WTC11 (cell line): ENCODE measurements around the gene RSRP1. TPM values are rescaled to one million over a fixed set of nuclear protein-coding genes. Genes with fewer than 3 reads are reported as not detected.

Source experiments
- ATAC-seq: fragments of 200-7000 bp; cut with Tn5 transposase; 2 replicates; pipeline ENCODE4 v1.10.0; 2021; ENCODE audit warnings: mild to moderate bottlenecking, moderate library complexity
- CTCF ChIA-PET: fragments of 300-600 bp; sonication (Branson Sonifier 250); formaldehyde crosslinking; loops from one replicate; lab custom pipeline; 2021; ENCODE audit warnings: antibody characterized with exemption; lab: Charles Lee
- POLR2A ChIA-PET: fragments of 350-600 bp; sonication (Branson Sonifier 250); formaldehyde crosslinking; loops from one replicate; lab custom pipeline; 2021; ENCODE audit warnings: antibody characterized with exemption; lab: Charles Lee
- DNase-seq: peaks from one replicate; pipeline ENCODE4 v3.0.0; 2021; ENCODE audit warnings: low spot score
- H3K27ac Mint-ChIP-seq: 2 replicates; pipeline ENCODE4 v1.8.0; 2021; ENCODE audit warnings: mixed read lengths
- H3K27me3 Mint-ChIP-seq: 2 replicates; pipeline ENCODE4 v1.8.0; 2021; ENCODE audit warnings: low read depth, mild to moderate bottlenecking, moderate library complexity, mixed read lengths
- H3K36me3 Mint-ChIP-seq: 2 replicates; pipeline ENCODE4 v1.8.0; 2021; ENCODE audit warnings: mixed read lengths
- H3K4me1 Mint-ChIP-seq: 2 replicates; pipeline ENCODE4 v1.8.0; 2022; ENCODE audit warnings: mixed read lengths
- H3K4me3 Mint-ChIP-seq: 2 replicates; pipeline ENCODE4 v1.8.0; 2021; ENCODE audit warnings: mild to moderate bottlenecking, moderate library complexity, mixed read lengths
- H3K9me3 Mint-ChIP-seq: 2 replicates; pipeline ENCODE4 v1.8.0; 2021; ENCODE audit warnings: mixed read lengths
- ATF1 ChIP-seq: sonication (generic); formaldehyde crosslinking; IDR thresholded peaks from 2 replicates; pipeline ENCODE4 v1.8.1; 2023; ENCODE audit warnings: mild to moderate bottlenecking, moderate library complexity, missing genetic modification reagents
- CREB1 ChIP-seq: sonication (generic); formaldehyde crosslinking; IDR thresholded peaks from 2 replicates; pipeline ENCODE4 v1.8.0; 2023; ENCODE audit warnings: mild to moderate bottlenecking, missing genetic modification reagents
- ELF4 ChIP-seq: sonication (generic); formaldehyde crosslinking; IDR thresholded peaks from 2 replicates; pipeline ENCODE4 v1.8.1; 2022; ENCODE audit warnings: low read depth, mild to moderate bottlenecking, moderate library complexity, missing genetic modification reagents
- EMX1 ChIP-seq: fragments of 250-450 bp; sonication (Bioruptor Pico); IDR thresholded peaks from 2 replicates; pipeline ENCODE4 v1.8.0; 2021; ENCODE audit warnings: mild to moderate bottlenecking
- ESRRA ChIP-seq: sonication (generic); formaldehyde crosslinking; IDR thresholded peaks from 2 replicates; pipeline ENCODE4 v1.8.1; 2022; ENCODE audit warnings: mild to moderate bottlenecking, missing genetic modification reagents, borderline replicate concordance
- ETV6 ChIP-seq: sonication (generic); formaldehyde crosslinking; IDR thresholded peaks from 2 replicates; pipeline ENCODE4 v1.8.1; 2022; ENCODE audit warnings: mild to moderate bottlenecking, missing genetic modification reagents
- FOXK1 ChIP-seq: sonication (generic); formaldehyde crosslinking; IDR thresholded peaks from 2 replicates; pipeline ENCODE4 v1.8.0; 2022; ENCODE audit warnings: mild to moderate bottlenecking, moderate library complexity, missing genetic modification reagents
- GABPB1 ChIP-seq: sonication (generic); formaldehyde crosslinking; IDR thresholded peaks from 2 replicates; pipeline ENCODE4 v1.8.1; 2023; ENCODE audit warnings: mild to moderate bottlenecking, missing genetic modification reagents
- JAZF1 ChIP-seq: fragments of 250-450 bp; sonication (Bioruptor Pico); IDR thresholded peaks from 2 replicates; pipeline ENCODE4 v1.9.0; 2021; ENCODE audit warnings: moderate library complexity, mild to moderate bottlenecking, inconsistent platforms
- KAT7 ChIP-seq: sonication (generic); formaldehyde crosslinking; IDR thresholded peaks from 2 replicates; pipeline ENCODE4 v1.8.1; 2023; ENCODE audit warnings: missing genetic modification reagents, mild to moderate bottlenecking, borderline replicate concordance
- MYBL2 ChIP-seq: sonication (generic); formaldehyde crosslinking; IDR thresholded peaks from 2 replicates; pipeline ENCODE4 v1.8.1; 2023; ENCODE audit warnings: mild to moderate bottlenecking, moderate library complexity, missing genetic modification reagents
- NR2C2 ChIP-seq: sonication (generic); formaldehyde crosslinking; IDR thresholded peaks from 2 replicates; pipeline ENCODE4 v1.8.0; 2022; ENCODE audit warnings: mild to moderate bottlenecking, missing genetic modification reagents
- OVOL2 ChIP-seq: fragments of 250-450 bp; sonication (Bioruptor Pico); IDR thresholded peaks from 2 replicates; pipeline ENCODE4 v1.9.0; 2021; ENCODE audit warnings: mild to moderate bottlenecking, borderline replicate concordance
- SP1 ChIP-seq: sonication (generic); formaldehyde crosslinking; conservative IDR thresholded peaks from 2 replicates; pipeline ENCODE4 v1.8.1; 2022; ENCODE audit warnings: missing genetic modification reagents
- TP53 ChIP-seq: sonication (generic); formaldehyde crosslinking; IDR thresholded peaks from 2 replicates; pipeline ENCODE4 v1.8.1; 2023; ENCODE audit warnings: mild to moderate bottlenecking, missing genetic modification reagents
- ZNF138 ChIP-seq: sonication (generic); formaldehyde crosslinking; conservative IDR thresholded peaks from 2 replicates; pipeline ENCODE4 v1.8.1; 2022; ENCODE audit warnings: mild to moderate bottlenecking, moderate library complexity, missing genetic modification reagents
- ZNF232 ChIP-seq: sonication (generic); formaldehyde crosslinking; IDR thresholded peaks from 2 replicates; pipeline ENCODE4 v1.8.0; 2022; ENCODE audit warnings: mild to moderate bottlenecking, missing genetic modification reagents
- ZNF317 ChIP-seq: sonication (generic); formaldehyde crosslinking; IDR thresholded peaks from 2 replicates; pipeline ENCODE4 v1.8.1; 2023; ENCODE audit warnings: low read depth, mild to moderate bottlenecking, moderate library complexity, missing genetic modification reagents, borderline replicate concordance
- total RNA-seq: library from RNA; stranded (reverse); gene quantifications from 3 replicates; pipeline ENCODE4 v1.2.3, GENCODE V29; 2021
- TF ChIP-seq, protein P1 (sequence below): sonication (generic); formaldehyde crosslinking; conservative IDR thresholded peaks from 2 replicates; pipeline ENCODE4 v1.8.1; 2022; ENCODE audit warnings: mild to moderate bottlenecking, missing genetic modification reagents
- TF ChIP-seq, protein P2 (sequence below): sonication (generic); formaldehyde crosslinking; IDR thresholded peaks from 2 replicates; pipeline ENCODE4 v1.8.0; 2022; ENCODE audit warnings: mild to moderate bottlenecking, missing genetic modification reagents
- TF ChIP-seq, protein P3 (sequence below): sonication (generic); formaldehyde crosslinking; IDR thresholded peaks from 2 replicates; pipeline ENCODE4 v1.8.0; 2023; ENCODE audit warnings: mild to moderate bottlenecking, missing genetic modification reagents
- TF ChIP-seq, protein P4 (sequence below): sonication (generic); formaldehyde crosslinking; IDR thresholded peaks from 2 replicates; pipeline ENCODE4 v1.8.1; 2022; ENCODE audit warnings: mild to moderate bottlenecking, moderate library complexity, missing genetic modification reagents

Gene RSRP1
- total RNA-seq, 1 experiment from 2014 or later: 78.1 TPM

DNA sequence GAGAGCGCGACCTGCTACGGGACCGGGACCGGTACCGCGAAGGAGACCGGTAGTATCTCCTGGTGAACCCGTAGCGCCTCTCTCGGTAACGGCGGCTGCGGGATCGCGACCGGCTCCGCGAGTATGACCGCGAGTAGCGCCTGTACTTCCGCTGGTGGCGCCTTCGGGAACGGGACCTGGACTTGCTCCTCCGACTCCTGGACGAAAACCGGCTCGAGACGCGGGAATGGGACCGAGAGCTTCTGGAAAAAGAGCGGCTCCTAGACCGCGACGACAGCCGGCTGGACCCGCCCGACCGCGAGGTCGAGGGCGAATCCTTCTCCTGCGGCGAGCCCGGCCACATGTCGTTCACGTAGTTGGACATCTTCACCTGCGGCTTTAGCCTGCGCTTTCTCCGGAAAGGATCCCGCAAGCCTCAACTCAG, 642 bp downstream of the RSRP1 start:
- Mint-ChIP-seq H3K9me3 (no peaks in the 10 kb centered on the region), H3K27ac (peak overlapping the region; percentile 96), H3K4me3 (peak overlapping the region; percentile 97), H3K27me3 (no peaks in the 10 kb centered on the region), H3K4me1 (peaks cover 22% of the 10 kb centered on the region), H3K36me3 (peaks cover 46% of the 10 kb centered on the region)
- ChIA-PET POLR2A (interaction anchor here (2.2 kb wide), 1 partner anchor 14 kb away, joined by 21 read pairs; the partner anchor contains the start of gene SYF2), CTCF (interaction anchor here (1.4 to 1.7 kb wide), 3 partner anchors 7 to 14 kb away, joined by 6 to 11 read pairs (median 10); partner anchors contain the start of gene SYF2)
- ATAC-seq (no peak), DNase-seq (peak; percentile 52)
- TF ChIP-seq, protein P1, sequence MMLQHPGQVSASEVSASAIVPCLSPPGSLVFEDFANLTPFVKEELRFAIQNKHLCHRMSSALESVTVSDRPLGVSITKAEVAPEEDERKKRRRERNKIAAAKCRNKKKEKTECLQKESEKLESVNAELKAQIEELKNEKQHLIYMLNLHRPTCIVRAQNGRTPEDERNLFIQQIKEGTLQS (CRISPR knock-in tag): no peak
- no peak for TF ChIP-seq ATF1 (CRISPR knock-in tag)
- no peak for TF ChIP-seq ZNF138
- no peak; the same call in 1 of the 2 replicates for TF ChIP-seq KAT7 (CRISPR knock-in tag)
- TF ChIP-seq, protein P2, sequence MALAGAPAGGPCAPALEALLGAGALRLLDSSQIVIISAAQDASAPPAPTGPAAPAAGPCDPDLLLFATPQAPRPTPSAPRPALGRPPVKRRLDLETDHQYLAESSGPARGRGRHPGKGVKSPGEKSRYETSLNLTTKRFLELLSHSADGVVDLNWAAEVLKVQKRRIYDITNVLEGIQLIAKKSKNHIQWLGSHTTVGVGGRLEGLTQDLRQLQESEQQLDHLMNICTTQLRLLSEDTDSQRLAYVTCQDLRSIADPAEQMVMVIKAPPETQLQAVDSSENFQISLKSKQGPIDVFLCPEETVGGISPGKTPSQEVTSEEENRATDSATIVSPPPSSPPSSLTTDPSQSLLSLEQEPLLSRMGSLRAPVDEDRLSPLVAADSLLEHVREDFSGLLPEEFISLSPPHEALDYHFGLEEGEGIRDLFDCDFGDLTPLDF (CRISPR knock-in tag): peak; percentile 47; the same call in 1 of the 2 replicates
- no peak for TF ChIP-seq ESRRA (CRISPR knock-in tag)
- no peak for TF ChIP-seq ZNF317
- TF ChIP-seq, protein P3, sequence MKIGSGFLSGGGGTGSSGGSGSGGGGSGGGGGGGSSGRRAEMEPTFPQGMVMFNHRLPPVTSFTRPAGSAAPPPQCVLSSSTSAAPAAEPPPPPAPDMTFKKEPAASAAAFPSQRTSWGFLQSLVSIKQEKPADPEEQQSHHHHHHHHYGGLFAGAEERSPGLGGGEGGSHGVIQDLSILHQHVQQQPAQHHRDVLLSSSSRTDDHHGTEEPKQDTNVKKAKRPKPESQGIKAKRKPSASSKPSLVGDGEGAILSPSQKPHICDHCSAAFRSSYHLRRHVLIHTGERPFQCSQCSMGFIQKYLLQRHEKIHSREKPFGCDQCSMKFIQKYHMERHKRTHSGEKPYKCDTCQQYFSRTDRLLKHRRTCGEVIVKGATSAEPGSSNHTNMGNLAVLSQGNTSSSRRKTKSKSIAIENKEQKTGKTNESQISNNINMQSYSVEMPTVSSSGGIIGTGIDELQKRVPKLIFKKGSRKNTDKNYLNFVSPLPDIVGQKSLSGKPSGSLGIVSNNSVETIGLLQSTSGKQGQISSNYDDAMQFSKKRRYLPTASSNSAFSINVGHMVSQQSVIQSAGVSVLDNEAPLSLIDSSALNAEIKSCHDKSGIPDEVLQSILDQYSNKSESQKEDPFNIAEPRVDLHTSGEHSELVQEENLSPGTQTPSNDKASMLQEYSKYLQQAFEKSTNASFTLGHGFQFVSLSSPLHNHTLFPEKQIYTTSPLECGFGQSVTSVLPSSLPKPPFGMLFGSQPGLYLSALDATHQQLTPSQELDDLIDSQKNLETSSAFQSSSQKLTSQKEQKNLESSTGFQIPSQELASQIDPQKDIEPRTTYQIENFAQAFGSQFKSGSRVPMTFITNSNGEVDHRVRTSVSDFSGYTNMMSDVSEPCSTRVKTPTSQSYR (CRISPR knock-in tag): peak; percentile 24; the same call in 1 of the 2 replicates
- no peak for TF ChIP-seq ELF4 (CRISPR knock-in tag)
- TF ChIP-seq JAZF1 (CRISPR knock-in tag): no peak
- TF ChIP-seq SP1 (CRISPR knock-in tag): no peak; the same call in 1 of the 2 replicates
- peak; percentile 57; the same call in 1 of the 2 replicates for TF ChIP-seq CREB1 (CRISPR knock-in tag)
- 0 out of 2 replicates have a peak, but pooled peaks have one; percentile 8 for TF ChIP-seq ETV6
- TF ChIP-seq FOXK1 (CRISPR knock-in tag): no peak
- TF ChIP-seq EMX1 (CRISPR knock-in tag): no peak
- TF ChIP-seq GABPB1 (CRISPR knock-in tag): no peak; the same call in 1 of the 2 replicates
- TF ChIP-seq ZNF232: no peak
- TF ChIP-seq OVOL2 (CRISPR knock-in tag): no peak
- no peak for TF ChIP-seq TP53 (CRISPR knock-in tag)
- no peak for TF ChIP-seq MYBL2 (CRISPR knock-in tag)
- peak; percentile 64 for TF ChIP-seq NR2C2 (CRISPR knock-in tag)
- TF ChIP-seq, protein P4, sequence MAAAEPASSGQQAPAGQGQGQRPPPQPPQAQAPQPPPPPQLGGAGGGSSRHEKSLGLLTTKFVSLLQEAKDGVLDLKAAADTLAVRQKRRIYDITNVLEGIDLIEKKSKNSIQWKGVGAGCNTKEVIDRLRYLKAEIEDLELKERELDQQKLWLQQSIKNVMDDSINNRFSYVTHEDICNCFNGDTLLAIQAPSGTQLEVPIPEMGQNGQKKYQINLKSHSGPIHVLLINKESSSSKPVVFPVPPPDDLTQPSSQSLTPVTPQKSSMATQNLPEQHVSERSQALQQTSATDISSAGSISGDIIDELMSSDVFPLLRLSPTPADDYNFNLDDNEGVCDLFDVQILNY (CRISPR knock-in tag): no peak
